Measurements from ENCODE around the gene VPS26B.

VPS26B gene

GRCh38 chr11:134233729-134234179 is 9.3 kb downstream of the VPS26B start:
- Histone ChIP-seq H3K4me3 (ENCODE audit: low read depth in 1 of 2, low read length in 2 of 2) (no peak overlapping the region), H3K9ac (ENCODE audit: low read length) (no peak overlapping the region), H3K9me3 (ENCODE audit: low read length) (no peaks in the 10 kb centered on the region), H3K27me3 (ENCODE audit: control insufficient read depth in 1 of 2, insufficient read depth in 2 of 2, low read length in 2 of 2) (no peaks in the 10 kb centered on the region), H3K27ac (ENCODE audit: low read depth, low read length) (no peak overlapping the region), H3K4me1 (ENCODE audit: insufficient read depth, low read length) (peaks cover 6% of the 10 kb centered on the region), H3K36me3 (ENCODE audit: insufficient read depth, low read length) (peaks cover 10% of the 10 kb centered on the region)

GRCh38 chr11:134235399-134235798 is 10.9 kb downstream of the VPS26B start:
- Histone ChIP-seq H3K36me3 (ENCODE audit: insufficient read depth, low read length) (peaks cover 25% of the 10 kb centered on the region), H3K27me3 (ENCODE audit: control insufficient read depth in 1 of 2, insufficient read depth in 2 of 2, low read length in 2 of 2) (no peaks in the 10 kb centered on the region), H3K9ac (ENCODE audit: low read length) (no peak overlapping the region), H3K4me3 (ENCODE audit: low read depth in 1 of 2, low read length in 2 of 2) (no peak overlapping the region), H3K4me1 (ENCODE audit: insufficient read depth, low read length) (no peaks in the 10 kb centered on the region), H3K27ac (ENCODE audit: low read depth, low read length) (no peak overlapping the region), H3K9me3 (ENCODE audit: low read length) (no peaks in the 10 kb centered on the region)

- Histone ChIP-seq H3K27ac (ENCODE audit: low read depth, low read length) (no peak overlapping the region), H3K9ac (ENCODE audit: low read length) (no peak overlapping the region), H3K27me3 (ENCODE audit: control insufficient read depth in 1 of 2, insufficient read depth in 2 of 2, low read length in 2 of 2) (no peaks in the 10 kb centered on the region), H3K4me1 (ENCODE audit: insufficient read depth, low read length) (no peaks in the 10 kb centered on the region), H3K36me3 (ENCODE audit: insufficient read depth, low read length) (peaks cover 35% of the 10 kb centered on the region), H3K4me3 (ENCODE audit: low read depth in 1 of 2, low read length in 2 of 2) (no peak overlapping the region), H3K9me3 (ENCODE audit: low read length) (no peaks in the 10 kb centered on the region)
Observed at GRCh38 chr11:134236834-134237556, 12.5 kb downstream of the VPS26B start.

GRCh38 chr11:134237557-134237922 is 13.1 kb downstream of the VPS26B start:
- Histone ChIP-seq H3K4me3 (ENCODE audit: low read depth in 1 of 2, low read length in 2 of 2) (no peak overlapping the region), H3K9ac (ENCODE audit: low read length) (no peak overlapping the region), H3K36me3 (ENCODE audit: insufficient read depth, low read length) (peaks cover 41% of the 10 kb centered on the region), H3K9me3 (ENCODE audit: low read length) (no peaks in the 10 kb centered on the region), H3K27ac (ENCODE audit: low read depth, low read length) (no peak overlapping the region), H3K27me3 (ENCODE audit: control insufficient read depth in 1 of 2, insufficient read depth in 2 of 2, low read length in 2 of 2) (no peaks in the 10 kb centered on the region), H3K4me1 (ENCODE audit: insufficient read depth, low read length) (no peaks in the 10 kb centered on the region)

- peaks cover 55% of the 10 kb centered on the region for H3K36me3 ChIP-seq (ENCODE audit: insufficient read depth, low read length)
Observed at GRCh38 chr11:134238956-134239355, 14.5 kb downstream of the VPS26B start.

GRCh38 chr11:134240592-134240991 is 16.1 kb downstream of the VPS26B start:
- H3K9ac ChIP-seq (ENCODE audit: low read length), result no peak overlapping the region
- no peaks in the 10 kb centered on the region for H3K9me3 ChIP-seq (ENCODE audit: low read length)
- no peak overlapping the region for H3K27ac ChIP-seq (ENCODE audit: low read depth, low read length)
- H3K4me1 ChIP-seq (ENCODE audit: insufficient read depth, low read length), result no peaks in the 10 kb centered on the region
- peaks cover 65% of the 10 kb centered on the region for H3K36me3 ChIP-seq (ENCODE audit: insufficient read depth, low read length)
- H3K4me3 ChIP-seq (ENCODE audit: low read depth in 1 of 2, low read length in 2 of 2), result no peak overlapping the region
- H3K27me3 ChIP-seq (ENCODE audit: control insufficient read depth in 1 of 2, insufficient read depth in 2 of 2, low read length in 2 of 2), result no peaks in the 10 kb centered on the region

More at GRCh38 chr11:134238956-134239355, 14.5 kb downstream of the VPS26B start:
- H3K9me3 ChIP-seq (ENCODE audit: low read length), result no peaks in the 10 kb centered on the region
- no peaks in the 10 kb centered on the region for H3K4me1 ChIP-seq (ENCODE audit: insufficient read depth, low read length)
- no peak overlapping the region for H3K9ac ChIP-seq (ENCODE audit: low read length)
- no peak overlapping the region for H3K27ac ChIP-seq (ENCODE audit: low read depth, low read length)
- H3K27me3 ChIP-seq (ENCODE audit: control insufficient read depth in 1 of 2, insufficient read depth in 2 of 2, low read length in 2 of 2), result no peaks in the 10 kb centered on the region
- no peak overlapping the region for H3K4me3 ChIP-seq (ENCODE audit: low read depth in 1 of 2, low read length in 2 of 2)

GRCh38 chr11:134242376-134242775 is 17.9 kb downstream of the VPS26B start:
- no peaks in the 10 kb centered on the region for H3K27me3 ChIP-seq (ENCODE audit: control insufficient read depth in 1 of 2, insufficient read depth in 2 of 2, low read length in 2 of 2)
- H3K9ac ChIP-seq (ENCODE audit: low read length), result no peak overlapping the region
- H3K27ac ChIP-seq (ENCODE audit: low read depth, low read length), result no peak overlapping the region
- no peaks in the 10 kb centered on the region for H3K9me3 ChIP-seq (ENCODE audit: low read length)
- H3K4me1 ChIP-seq (ENCODE audit: insufficient read depth, low read length), result no peaks in the 10 kb centered on the region
- peaks cover 69% of the 10 kb centered on the region for H3K36me3 ChIP-seq (ENCODE audit: insufficient read depth, low read length)
- H3K4me3 ChIP-seq (ENCODE audit: low read depth in 1 of 2, low read length in 2 of 2), result no peak overlapping the region

GRCh38 chr11:134243913-134244312 is 19.4 kb downstream of the VPS26B start:
- no peaks in the 10 kb centered on the region for H3K9me3 ChIP-seq (ENCODE audit: low read length)
- H3K36me3 ChIP-seq (ENCODE audit: insufficient read depth, low read length), result peaks cover 84% of the 10 kb centered on the region
- H3K27ac ChIP-seq (ENCODE audit: low read depth, low read length), result no peak overlapping the region
- no peak overlapping the region for H3K4me3 ChIP-seq (ENCODE audit: low read depth in 1 of 2, low read length in 2 of 2)
- H3K4me1 ChIP-seq (ENCODE audit: insufficient read depth, low read length), result no peaks in the 10 kb centered on the region
- no peak overlapping the region for H3K9ac ChIP-seq (ENCODE audit: low read length)
- H3K27me3 ChIP-seq (ENCODE audit: control insufficient read depth in 1 of 2, insufficient read depth in 2 of 2, low read length in 2 of 2), result no peaks in the 10 kb centered on the region

GRCh38 chr11:134244593-134244992 is 20.1 kb downstream of the VPS26B start:
- Histone ChIP-seq H3K9ac (ENCODE audit: low read length) (no peak overlapping the region), H3K36me3 (ENCODE audit: insufficient read depth, low read length) (peaks cover 85% of the 10 kb centered on the region), H3K9me3 (ENCODE audit: low read length) (no peaks in the 10 kb centered on the region), H3K27me3 (ENCODE audit: control insufficient read depth in 1 of 2, insufficient read depth in 2 of 2, low read length in 2 of 2) (no peaks in the 10 kb centered on the region), H3K4me1 (ENCODE audit: insufficient read depth, low read length) (no peaks in the 10 kb centered on the region), H3K27ac (ENCODE audit: low read depth, low read length) (no peak overlapping the region), H3K4me3 (ENCODE audit: low read depth in 1 of 2, low read length in 2 of 2) (no peak overlapping the region)

GRCh38 chr11:134245434-134245833 is 21.0 kb downstream of the VPS26B start:
- Histone ChIP-seq H3K36me3 (ENCODE audit: insufficient read depth, low read length) (peaks cover 85% of the 10 kb centered on the region), H3K27ac (ENCODE audit: low read depth, low read length) (no peak overlapping the region), H3K4me1 (ENCODE audit: insufficient read depth, low read length) (no peaks in the 10 kb centered on the region), H3K4me3 (ENCODE audit: low read depth in 1 of 2, low read length in 2 of 2) (no peak overlapping the region), H3K9ac (ENCODE audit: low read length) (no peak overlapping the region), H3K9me3 (ENCODE audit: low read length) (no peaks in the 10 kb centered on the region), H3K27me3 (ENCODE audit: control insufficient read depth in 1 of 2, insufficient read depth in 2 of 2, low read length in 2 of 2) (no peaks in the 10 kb centered on the region)

- H3K4me3 ChIP-seq (ENCODE audit: low read depth in 1 of 2, low read length in 2 of 2), result no peak overlapping the region
- H3K9me3 ChIP-seq (ENCODE audit: low read length), result no peaks in the 10 kb centered on the region
- no peak overlapping the region for H3K27ac ChIP-seq (ENCODE audit: low read depth, low read length)
- H3K36me3 ChIP-seq (ENCODE audit: insufficient read depth, low read length), result peaks cover 90% of the 10 kb centered on the region
- H3K9ac ChIP-seq (ENCODE audit: low read length), result no peak overlapping the region
- no peaks in the 10 kb centered on the region for H3K27me3 ChIP-seq (ENCODE audit: control insufficient read depth in 1 of 2, insufficient read depth in 2 of 2, low read length in 2 of 2)
- no peaks in the 10 kb centered on the region for H3K4me1 ChIP-seq (ENCODE audit: insufficient read depth, low read length)
Observed at GRCh38 chr11:134246100-134246499, 21.6 kb downstream of the VPS26B start.

GRCh38 chr11:134246678-134247077 is 22.2 kb downstream of the VPS26B start:
- no peaks in the 10 kb centered on the region for H3K9me3 ChIP-seq (ENCODE audit: low read length)
- H3K4me1 ChIP-seq (ENCODE audit: insufficient read depth, low read length), result peaks cover 3% of the 10 kb centered on the region
- no peak overlapping the region for H3K4me3 ChIP-seq (ENCODE audit: low read depth in 1 of 2, low read length in 2 of 2)
- peaks cover 90% of the 10 kb centered on the region for H3K36me3 ChIP-seq (ENCODE audit: insufficient read depth, low read length)
- H3K9ac ChIP-seq (ENCODE audit: low read length), result no peak overlapping the region
- H3K27ac ChIP-seq (ENCODE audit: low read depth, low read length), result no peak overlapping the region
- no peaks in the 10 kb centered on the region for H3K27me3 ChIP-seq (ENCODE audit: control insufficient read depth in 1 of 2, insufficient read depth in 2 of 2, low read length in 2 of 2)
